ENCODE measurements around the gene THAP4. TPM values are rescaled to one million over a fixed set of nuclear protein-coding genes. Genes with fewer than 3 reads are reported as not detected.

THAP4 gene
- total RNA-seq, 1 donor from 2014 or later, result 59.1 TPM

- no peak overlapping the region for H3K27ac Mint-ChIP-seq (ENCODE audit: unreplicated experiment)
- DNase-seq (ENCODE audit: low read depth, low spot score), result no peak
- H3K36me3 Mint-ChIP-seq (ENCODE audit: low read depth), result peaks cover 3% of the 10 kb centered on the region
- no peak for TF ChIP-seq CTCF (conservative IDR thresholded peaks at IDR 0.05)
- H3K9me3 Mint-ChIP-seq, result no peaks in the 10 kb centered on the region
- no peaks in the 10 kb centered on the region for H3K27me3 Mint-ChIP-seq (ENCODE audit: low read depth)
- H3K4me3 Mint-ChIP-seq, result peak overlapping the region; percentile 15
- H3K4me1 Mint-ChIP-seq, result no peaks in the 10 kb centered on the region
Observed at GRCh38 chr2:241678784-241679540, 42.0 kb upstream of the THAP4 start.

DNA sequence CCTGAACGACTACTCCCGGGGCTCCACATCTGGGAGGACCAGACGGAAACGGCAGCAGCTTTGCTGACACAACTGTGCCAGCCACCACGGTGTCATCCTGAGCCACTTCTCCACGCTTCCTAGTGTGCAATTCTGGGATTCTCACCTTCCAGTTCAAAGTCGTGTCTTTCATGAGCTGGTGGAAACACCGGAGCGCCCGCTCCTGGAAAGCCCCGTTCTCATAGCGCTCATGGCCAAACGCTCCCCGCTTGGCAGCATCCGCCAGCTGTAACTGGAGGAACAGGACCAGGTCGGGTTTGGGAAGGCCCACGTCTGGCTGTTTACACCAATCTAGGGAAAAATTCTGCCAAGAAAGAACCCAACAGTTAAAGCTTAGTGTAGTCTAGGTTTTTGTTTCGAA lies 41.3 kb upstream of the THAP4 start:
- no peaks in the 10 kb centered on the region for H3K9me3 Mint-ChIP-seq
- H3K27ac Mint-ChIP-seq (ENCODE audit: unreplicated experiment), result no peak overlapping the region
- H3K36me3 Mint-ChIP-seq (ENCODE audit: low read depth), result peaks cover 3% of the 10 kb centered on the region
- no peak for TF ChIP-seq CTCF (conservative IDR thresholded peaks at IDR 0.05)
- DNase-seq (ENCODE audit: low read depth, low spot score), result no peak
- peak overlapping the region; percentile 15 for H3K4me3 Mint-ChIP-seq
- H3K27me3 Mint-ChIP-seq (ENCODE audit: low read depth), result no peaks in the 10 kb centered on the region
- no peaks in the 10 kb centered on the region for H3K4me1 Mint-ChIP-seq

- no peak for DNase-seq (ENCODE audit: low read depth, low spot score)
- Mint-ChIP-seq H3K27ac (ENCODE audit: unreplicated experiment) (no peak overlapping the region), H3K4me1 (no peaks in the 10 kb centered on the region), H3K36me3 (ENCODE audit: low read depth) (peaks cover 3% of the 10 kb centered on the region), H3K27me3 (ENCODE audit: low read depth) (no peaks in the 10 kb centered on the region), H3K4me3 (no peak overlapping the region), H3K9me3 (no peaks in the 10 kb centered on the region)
- TF ChIP-seq CTCF (conservative IDR thresholded peaks at IDR 0.05), result no peak
Observed at GRCh38 chr2:241677392-241677791, 40.4 kb upstream of the THAP4 start.

DNA sequence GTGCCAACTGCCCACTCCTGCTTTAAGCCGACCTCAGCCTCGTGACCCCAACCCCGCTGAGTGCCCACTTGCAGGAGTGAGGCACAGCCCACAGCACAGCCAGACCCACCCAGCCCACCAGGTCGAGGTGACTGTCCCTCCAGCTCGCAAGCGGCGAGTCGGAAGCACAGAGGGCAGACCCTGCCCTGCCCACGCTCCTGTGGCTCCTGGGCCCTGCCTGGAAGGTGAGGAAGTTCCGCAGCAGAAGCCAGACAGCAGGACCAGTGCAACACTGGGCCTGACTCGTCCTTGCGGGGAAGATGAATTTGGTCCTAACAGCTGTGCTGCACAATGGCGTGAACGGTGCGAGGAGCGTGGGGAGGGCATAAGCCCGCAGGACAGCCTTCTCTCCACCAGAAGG lies 39.7 kb upstream of the THAP4 start:
- Mint-ChIP-seq H3K4me1 (no peaks in the 10 kb centered on the region), H3K4me3 (no peak overlapping the region), H3K27me3 (ENCODE audit: low read depth) (no peaks in the 10 kb centered on the region), H3K9me3 (no peaks in the 10 kb centered on the region), H3K27ac (ENCODE audit: unreplicated experiment) (no peak overlapping the region), H3K36me3 (ENCODE audit: low read depth) (no peaks in the 10 kb centered on the region)
- DNase-seq (ENCODE audit: low read depth, low spot score), result no peak
- TF ChIP-seq CTCF (conservative IDR thresholded peaks at IDR 0.05), result no peak

DNA sequence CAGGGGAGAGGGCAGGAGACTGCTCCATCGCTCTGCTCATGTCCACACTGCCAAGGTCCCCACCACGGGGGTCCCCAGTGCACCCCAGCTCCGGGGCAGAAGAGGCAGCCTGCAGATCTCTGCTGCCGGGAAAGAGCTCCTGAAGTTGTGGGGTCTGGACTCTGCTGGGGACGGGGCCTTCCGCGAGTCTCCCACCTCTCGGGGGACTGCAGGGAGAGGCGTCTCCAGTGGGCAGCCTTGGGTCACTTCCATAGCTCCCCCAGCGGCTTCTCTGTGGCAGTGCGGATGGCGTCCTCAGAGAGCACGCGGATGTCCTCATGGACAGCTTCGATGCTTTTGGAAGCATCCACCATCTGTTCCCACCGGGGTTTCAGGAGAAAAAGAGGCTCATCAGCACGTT lies 38.9 kb upstream of the THAP4 start:
- no peak for TF ChIP-seq CTCF (conservative IDR thresholded peaks at IDR 0.05)
- H3K4me3 Mint-ChIP-seq, result no peak overlapping the region
- H3K4me1 Mint-ChIP-seq, result no peaks in the 10 kb centered on the region
- H3K27ac Mint-ChIP-seq (ENCODE audit: unreplicated experiment), result no peak overlapping the region
- DNase-seq (ENCODE audit: low read depth, low spot score), result no peak
- no peaks in the 10 kb centered on the region for H3K9me3 Mint-ChIP-seq
- no peaks in the 10 kb centered on the region for H3K36me3 Mint-ChIP-seq (ENCODE audit: low read depth)
- H3K27me3 Mint-ChIP-seq (ENCODE audit: low read depth), result no peaks in the 10 kb centered on the region
